SW480 (cell line): Measurements from ENCODE around the gene TMEM63B.
A peak's percentile ranks its signal among the peaks of the same experiment; 100 is the strongest.
"Not testable (repeated sequence)": the region's sequence is repeated elsewhere in the genome, so short reads cannot be mapped to it uniquely, and the experiment has no call there.

Source experiments
- DNase-seq: peaks from one replicate; pipeline ENCODE4 v3.0.0-alpha.2; 2016; ENCODE audit warnings: low spot score

The TMEM63B gene

DNA sequence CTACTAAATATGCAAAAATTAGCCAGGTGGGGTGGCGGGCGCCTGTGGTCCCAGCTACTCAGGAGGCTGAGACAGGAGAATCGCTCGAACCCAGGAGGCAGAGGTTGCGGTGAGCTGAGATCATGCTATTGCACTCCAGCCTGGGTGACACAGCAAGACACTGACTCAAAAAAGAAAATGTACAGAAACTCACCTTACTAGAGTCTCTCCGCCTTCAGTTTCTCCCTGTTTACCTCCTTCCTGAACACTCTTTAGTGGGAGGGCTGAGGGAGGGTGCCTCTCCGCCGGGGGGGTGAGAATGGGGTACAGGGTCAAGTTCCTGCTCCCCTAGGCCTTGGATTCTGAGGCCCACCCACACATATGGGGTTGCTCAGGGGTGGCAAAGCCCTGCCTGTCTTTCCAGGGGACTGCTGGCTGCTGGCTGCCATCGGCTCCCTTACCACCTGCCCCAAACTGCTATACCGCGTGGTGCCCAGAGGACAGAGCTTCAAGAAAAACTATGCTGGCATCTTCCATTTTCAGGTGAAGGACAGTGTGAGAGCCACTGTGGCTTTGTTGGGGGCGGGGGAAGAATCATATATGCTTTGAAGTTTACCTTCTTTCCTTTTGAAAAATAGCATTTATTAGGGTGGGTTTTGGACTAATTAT is 44.7 kb downstream of the TMEM63B start:
- DNase-seq, result no peak

DNA sequence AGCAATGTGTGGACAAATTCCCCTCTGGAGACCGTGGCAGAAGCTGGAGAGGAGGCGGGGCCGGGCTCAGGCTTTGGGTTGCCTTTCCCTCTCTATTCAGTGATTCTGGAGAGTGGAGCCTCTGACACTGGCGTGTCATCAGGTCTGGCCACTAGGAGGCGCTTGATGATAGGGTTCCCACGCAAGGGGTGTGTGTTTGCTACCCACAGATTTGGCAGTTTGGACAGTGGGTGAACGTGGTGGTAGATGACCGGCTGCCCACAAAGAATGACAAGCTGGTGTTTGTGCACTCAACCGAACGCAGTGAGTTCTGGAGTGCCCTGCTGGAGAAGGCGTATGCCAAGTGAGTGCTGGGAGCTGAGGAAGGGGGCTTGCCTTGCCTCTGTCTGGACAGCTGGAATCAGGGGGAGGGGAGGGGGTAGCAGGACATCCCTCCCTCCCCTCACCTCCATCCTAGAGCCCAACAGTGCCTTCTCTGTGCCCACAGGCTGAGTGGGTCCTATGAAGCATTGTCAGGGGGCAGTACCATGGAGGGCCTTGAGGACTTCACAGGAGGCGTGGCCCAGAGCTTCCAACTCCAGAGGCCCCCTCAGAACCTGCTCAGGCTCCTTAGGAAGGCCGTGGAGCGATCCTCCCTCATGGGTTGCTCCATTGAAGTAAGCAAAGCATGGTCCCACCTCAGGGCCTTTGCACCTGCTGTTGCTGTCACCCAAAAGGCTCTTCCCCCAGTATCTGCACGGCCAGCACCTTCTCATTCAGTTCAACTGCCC is 45.6 kb downstream of the TMEM63B start:
- DNase-seq, result peak; percentile 76

DNA sequence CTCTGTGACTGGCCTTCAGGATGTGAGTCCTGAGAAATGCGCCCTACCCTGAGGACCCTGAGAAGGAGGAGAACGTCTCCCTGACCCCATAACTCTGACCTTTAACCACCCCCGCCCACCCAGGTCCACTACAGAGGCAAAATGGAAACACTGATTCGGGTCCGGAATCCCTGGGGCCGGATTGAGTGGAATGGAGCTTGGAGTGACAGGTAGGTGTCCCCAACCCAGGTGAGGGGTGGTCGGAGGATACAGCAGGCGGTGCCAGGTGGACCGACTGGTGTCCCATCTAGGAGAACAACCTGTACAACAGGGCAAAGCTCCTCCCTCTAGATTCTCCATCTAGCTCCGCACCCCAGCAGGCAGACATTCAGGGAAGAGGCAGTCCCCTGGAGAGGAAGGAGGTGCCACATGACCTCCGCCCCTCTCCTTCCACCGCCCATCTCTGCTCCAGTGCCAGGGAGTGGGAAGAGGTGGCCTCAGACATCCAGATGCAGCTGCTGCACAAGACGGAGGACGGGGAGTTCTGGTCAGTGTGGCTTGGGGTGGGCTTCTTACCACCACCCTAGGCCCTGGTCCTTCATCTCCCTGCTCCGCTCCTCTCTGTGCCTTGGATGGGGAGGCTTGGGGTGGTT is 48.9 kb downstream of the TMEM63B start:
- DNase-seq, result no peak

DNA sequence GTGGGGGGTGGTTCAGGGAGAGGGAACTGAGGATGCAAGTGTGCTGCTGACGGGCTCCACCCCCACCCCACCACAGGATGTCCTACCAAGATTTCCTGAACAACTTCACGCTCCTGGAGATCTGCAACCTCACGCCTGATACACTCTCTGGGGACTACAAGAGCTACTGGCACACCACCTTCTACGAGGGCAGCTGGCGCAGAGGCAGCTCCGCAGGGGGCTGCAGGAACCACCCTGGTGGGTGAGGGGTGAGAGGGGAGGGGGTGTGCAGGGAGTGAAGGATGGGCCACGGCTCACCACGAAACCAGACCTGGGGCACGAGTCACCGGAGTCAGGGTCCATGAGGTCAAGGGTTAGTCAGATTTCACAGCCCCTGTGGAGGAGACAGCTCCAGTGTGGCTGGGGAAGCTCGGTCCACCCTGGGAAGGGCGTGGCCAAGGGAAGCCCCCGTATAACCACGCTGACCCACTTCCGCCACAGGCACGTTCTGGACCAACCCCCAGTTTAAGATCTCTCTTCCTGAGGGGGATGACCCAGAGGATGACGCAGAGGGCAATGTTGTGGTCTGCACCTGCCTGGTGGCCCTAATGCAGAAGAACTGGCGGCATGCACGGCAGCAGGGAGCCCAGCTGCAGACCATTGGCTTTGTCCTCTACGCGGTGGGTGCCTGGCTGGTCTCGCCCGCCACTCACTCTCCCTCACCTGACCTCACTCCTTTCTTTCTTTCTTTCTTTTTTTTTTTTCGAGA is 49.6 kb downstream of the TMEM63B start:
- DNase-seq, result peak; percentile 25

DNA sequence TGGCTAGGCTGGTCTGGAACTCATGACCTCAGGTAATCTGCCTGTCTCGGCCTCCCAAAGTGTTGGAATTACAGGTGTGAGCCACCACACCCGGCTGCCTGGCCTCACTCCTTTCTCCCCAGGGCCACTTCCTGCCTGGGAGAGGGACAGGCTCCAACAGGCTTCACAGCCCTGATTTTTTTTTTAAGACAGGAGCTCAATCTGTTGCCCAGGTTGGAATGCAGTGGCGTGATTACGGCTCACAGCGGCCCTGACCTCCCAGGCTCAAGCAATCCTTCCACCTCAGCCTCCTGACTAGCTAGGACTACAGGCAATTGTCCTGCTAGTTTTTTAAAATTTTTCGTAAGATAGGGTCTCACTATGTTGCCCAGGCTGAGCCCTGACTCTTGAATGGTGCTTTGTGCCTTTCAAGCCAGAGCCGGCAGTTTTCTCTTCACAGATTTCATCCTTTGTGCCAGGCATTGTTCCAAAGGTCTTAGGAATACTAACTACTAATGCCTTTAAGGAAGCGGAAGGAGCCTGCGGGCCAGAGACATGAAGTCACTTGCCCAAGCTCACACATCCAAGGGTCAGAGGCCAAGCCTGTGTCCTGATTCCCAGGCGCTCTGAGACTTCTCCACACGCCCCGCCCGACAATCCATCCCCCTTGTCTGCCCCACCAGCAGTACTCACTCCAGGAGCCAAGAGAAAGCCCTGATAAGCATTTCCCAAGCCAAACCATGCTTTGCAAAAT is 50.5 kb downstream of the TMEM63B start:
- no peak for DNase-seq

DNA sequence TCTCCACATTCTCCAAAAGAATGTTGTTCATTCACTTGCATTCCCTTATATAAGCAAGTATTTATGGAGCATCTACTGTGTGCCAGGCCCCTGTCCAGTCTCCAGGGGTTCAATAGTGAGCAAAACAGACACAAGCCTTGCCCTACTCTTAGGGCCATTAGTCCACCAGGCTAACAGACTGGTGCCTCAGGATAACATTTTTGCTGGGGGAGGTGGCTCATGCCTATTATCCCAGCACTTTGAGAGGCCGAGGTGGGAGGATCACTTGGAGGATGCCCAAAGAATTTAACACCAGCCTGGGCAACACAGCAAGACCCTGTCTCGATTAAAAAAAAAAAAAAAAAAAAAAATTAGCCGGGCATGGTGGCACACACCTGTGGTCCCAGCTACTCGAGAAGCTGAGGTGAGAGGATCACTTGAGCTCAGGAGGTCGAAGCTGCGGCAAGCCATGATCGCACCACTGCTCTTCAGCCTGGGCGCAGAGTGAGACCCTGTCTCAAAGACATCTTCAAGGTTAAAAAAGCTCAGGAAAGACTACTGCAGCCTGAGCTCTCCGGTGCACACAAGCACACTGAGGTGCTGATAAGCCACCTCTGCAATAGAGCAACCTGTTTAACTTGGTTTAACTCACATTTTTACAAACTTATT is 51.2 kb downstream of the TMEM63B start:
- no peak for DNase-seq

DNA sequence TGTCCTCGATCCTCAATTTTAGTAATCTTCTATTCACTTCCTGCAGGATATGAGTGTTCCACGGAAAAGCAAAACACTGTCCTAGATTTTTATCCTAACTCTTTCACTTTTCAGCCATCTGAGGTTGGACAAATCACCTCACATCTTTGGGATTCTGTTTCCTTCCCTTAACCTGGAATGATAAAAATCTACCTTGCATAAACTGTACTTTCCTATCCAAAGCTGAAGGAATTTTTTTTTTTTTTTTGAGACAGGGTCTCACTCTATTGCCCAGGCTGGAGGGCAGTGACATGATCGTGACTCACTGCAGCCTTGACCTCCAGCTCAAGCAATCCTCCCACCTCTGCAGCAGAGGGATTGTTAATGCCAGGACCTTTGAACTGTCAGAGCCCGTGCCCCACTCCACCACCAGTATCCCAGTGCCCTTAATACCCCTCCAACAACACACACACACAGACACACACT is 51.8 kb downstream of the TMEM63B start:
- DNase-seq, result no peak

DNA sequence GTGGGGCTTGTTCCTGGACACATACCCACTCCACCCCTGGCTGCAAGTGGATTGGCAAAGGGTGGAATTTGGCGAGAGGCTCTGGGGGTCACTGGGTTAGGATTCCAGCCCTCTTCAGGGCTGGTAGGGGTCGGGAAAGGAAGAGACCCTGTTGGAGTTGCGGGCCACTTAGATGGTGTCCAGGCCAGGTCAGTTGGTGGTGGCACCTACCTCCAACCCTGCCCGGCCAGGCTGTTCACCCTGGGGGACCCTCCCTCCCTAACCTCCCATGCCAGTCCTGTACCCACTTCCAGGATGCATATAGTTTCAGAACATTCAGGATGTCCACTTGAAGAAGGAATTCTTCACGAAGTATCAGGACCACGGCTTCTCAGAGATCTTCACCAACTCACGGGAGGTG is 52.3 kb downstream of the TMEM63B start:
- no peak for DNase-seq

DNA sequence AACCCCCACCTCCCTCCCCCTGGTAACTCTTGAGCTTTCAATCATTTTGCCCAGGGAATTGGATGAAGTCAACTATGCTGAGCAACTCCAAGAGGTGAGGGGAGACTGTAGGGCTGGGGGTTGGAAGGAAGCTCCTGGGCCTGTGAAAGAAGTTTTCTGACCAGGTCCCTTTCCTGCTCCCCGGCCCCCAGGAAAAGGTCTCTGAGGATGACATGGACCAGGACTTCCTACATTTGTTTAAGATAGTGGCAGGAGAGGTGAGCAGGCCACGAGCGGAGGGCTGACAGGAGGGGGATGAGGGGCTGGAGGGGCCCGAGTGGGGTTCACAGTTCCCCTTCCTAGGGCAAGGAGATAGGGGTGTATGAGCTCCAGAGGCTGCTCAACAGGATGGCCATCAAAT is 53.1 kb downstream of the TMEM63B start:
- DNase-seq, result no peak

DNA sequence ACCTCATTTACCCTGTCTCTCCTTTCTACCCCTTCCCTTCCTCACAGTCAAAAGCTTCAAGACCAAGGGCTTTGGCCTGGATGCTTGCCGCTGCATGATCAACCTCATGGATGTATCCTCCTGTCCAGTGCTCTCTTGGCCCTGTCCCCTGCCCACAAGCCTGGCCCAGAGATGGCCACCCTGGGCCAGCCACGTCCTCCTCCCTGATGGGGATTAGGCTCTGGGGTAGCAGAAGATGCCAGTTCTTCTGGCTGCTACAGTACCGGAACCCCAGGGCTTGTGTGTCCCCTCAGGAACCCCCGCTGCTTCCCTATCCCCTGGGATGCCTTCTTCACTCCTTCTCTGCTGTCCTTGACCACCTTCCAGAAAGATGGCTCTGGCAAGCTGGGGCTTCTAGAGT is 53.5 kb downstream of the TMEM63B start:
- DNase-seq, result no peak

DNA sequence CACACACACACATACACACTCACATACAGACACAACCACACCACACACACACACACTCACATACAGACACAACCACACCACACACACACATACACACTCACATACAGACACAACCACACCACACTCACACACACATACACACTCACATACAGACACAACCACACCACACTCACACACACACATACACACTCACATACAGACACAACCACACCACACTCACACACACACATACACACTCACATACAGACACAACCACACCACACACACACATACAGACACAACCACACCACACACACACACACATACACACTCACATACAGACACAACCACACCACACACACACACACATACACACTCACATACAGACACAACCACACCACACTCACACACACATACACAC is 54.4 kb downstream of the TMEM63B start:
- DNase-seq, result not testable (repeated sequence)

DNA sequence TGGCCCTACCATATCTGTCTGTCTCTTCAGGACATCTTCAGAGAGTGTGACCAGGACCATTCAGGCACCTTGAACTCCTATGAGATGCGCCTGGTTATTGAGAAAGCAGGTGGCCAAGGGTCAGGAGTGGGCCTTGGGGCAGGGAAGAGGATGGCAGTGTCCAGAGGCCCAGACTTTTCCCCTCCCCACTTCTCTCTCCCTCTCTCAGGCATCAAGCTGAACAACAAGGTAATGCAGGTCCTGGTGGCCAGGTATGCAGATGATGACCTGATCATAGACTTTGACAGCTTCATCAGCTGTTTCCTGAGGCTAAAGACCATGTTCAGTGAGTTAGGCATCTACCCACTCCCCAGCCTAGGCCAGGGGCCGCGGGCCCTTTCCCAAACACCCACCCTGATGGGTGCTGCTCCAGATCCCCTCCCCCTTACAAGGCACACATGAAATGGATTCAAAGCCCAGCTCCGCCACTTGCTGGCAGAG is 55.6 kb downstream of the TMEM63B start:
- no peak for DNase-seq

DNA sequence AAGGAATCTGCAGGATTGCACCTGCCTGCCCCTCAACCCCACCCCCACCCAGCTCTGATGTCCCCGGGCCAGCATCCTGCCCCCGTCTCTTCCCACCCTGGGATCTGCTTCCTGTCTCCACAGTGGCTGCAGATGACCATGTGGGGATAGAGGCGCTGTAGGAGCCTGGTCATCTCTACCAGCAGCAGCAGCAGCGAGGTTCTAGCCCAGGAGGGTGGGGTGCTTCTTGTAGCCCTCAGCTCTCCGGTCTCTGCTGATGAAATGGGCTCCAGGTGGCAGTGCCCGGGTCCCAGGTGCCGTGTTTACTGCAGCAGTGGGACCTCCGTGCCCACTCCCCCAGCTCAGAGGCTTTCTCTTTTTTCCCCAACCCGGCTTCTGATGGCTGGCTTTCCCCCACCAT is 56.4 kb downstream of the TMEM63B start:
- DNase-seq, result no peak

DNA sequence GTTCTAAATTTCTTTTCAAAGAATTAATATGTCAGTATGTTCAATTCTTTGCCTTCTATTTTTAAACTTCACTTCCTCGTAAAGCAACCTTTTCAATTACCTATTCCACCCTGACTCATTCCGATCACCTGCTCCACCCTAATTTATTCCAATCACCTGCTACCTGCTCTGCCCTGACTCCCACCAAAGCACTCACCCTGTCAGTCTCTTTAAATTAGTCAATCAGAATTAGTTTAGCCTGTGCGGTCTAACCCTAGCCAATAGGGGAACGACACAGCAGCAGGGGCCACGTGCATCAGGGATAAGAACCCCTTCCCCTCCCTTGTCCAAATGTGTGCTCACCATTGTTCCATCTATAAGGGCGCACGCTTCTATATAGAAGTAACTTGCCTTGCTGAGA is 58.0 kb downstream of the TMEM63B start:
- DNase-seq, result not testable (repeated sequence)

DNA sequence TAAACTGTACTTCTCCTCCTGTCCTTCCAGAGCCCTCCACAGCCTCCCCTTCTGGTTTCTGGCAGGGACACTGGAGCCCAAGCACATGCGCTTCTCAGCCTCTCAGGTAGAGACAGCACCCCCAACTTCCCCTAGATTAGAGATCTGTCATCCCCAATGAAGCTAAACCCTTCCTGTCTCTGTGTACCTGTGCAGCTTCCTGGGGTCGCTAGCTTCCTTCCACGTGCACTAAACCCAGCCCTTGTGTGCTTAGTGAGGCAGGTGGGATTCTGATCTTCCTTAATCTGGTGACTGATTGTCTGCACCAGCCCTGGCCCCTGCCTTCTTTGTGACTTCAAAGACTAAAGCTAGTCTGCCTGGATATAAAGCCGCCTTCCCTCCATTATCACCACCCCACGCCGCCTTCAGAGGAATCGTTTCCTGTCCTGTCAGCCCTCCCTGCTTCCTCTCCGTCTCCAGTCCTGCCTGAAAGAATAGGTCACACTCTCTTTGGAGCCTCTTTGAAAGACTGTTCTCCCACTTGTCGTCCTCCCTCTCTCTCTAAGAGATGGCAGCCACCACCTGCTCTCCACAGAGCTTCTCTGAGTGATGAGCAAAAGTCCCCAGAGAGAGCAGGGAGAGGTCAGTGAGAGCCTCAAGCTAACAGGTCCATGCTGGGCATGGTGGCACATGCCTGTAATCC is 58.7 kb downstream of the TMEM63B start:
- DNase-seq, result no peak

DNA sequence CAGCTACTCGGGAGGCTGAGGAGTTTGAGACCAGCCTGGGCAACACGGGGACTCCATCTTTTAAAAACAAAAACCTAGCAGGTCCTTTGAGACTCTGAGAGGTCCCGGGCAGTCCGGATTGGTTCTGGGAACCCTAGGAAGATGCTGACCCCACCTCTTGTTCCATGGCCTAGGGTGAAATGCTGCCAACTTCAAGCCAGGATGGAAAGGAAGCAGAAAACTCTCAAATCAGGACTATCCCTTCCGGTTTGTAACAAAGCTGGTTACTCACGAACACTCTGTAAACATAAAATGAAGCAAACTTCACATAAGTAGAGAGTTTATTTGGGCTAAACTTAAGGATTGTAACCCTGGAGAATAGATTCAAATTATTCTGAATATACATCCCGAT is 59.3 kb downstream of the TMEM63B start:
- DNase-seq, result no peak

DNA sequence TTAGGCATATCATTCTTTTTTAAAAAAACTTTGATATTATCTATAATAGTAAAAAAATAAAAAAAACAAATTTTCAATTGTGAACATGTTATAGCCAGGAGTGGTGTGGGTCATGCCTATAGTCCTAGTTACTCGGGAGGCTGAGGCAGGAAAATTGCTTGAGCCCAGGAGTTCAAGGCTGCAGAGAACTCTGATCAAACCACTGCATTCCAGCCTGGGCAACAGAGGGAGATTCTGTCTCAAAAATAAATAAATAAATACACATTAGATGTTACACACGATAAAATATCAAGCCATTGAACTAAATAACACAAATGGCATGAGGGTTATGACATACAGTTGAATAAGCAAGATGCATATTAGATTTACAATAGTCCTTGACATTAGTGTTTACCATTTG is 61.5 kb downstream of the TMEM63B start:
- no peak for DNase-seq

DNA sequence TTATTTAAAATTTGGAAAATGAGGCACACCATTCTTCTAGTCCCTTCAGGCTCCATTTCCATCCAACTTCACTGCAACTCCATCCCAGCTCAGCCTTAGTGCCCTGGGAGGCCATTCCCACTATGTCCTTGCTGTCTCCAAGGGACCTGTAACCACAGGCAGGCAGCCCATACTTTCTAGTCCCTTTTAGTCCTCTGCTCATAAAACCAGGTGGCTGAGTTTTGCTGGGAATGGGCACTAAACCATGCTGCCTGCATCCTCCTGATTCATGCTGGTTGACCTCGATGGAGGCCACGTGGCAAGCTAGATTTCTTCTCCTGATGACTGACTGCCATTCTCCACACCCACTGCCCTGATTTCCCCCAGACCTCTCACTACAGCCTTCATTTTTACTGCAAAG is 61.9 kb downstream of the TMEM63B start:
- no peak for DNase-seq

DNA sequence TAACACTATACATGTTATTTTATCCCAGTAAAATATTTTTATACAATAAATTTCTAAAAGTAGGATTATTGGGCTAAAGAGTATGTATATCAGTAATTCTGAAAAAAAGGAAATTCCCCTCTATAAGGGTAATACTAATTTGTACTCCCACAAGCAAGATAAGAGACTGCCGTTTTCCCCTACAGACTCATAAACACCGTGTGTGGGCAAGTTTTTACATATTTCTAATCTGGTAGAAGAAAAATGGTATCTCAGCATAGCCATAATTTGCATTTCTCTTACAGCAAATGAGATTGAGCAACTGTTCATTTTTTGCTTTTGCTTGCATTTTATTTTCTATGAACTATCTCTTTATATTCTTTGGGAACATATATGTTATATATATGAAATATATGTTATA is 63.4 kb downstream of the TMEM63B start:
- no peak for DNase-seq

DNA sequence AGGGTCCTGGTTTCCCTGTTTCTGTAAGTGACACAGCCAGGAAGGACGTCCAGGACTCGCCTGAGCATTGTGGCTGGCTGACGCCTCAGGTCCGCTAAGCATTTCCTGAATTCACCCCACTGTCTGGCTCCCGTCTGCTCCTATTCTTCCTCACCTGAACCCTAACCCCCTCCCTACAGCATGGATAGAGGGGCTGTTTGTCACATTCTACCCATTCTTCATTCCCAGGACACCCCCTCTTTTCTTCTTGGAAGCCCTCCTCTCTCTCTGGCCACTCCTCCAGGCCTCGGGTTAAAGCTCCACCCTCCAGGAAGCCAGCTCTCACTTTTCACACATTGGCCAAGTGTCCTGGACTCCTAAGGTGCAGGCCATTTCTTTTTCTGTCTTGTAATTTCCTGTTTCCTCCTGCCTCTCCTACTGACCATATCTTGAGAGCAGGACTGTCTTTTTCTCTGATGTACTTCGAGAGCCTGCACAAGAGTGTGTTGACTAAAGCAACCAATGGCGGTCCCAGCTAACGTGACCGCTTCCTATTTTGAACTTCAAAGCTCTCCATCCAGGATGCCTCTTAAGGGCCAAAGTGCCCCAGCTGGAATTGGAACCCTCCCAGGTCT is 65.2 kb downstream of the TMEM63B start:
- no peak for DNase-seq
